CD14-positive monocyte (primary cell): ENCODE results near the gene SLC35E3. TPM values are rescaled to one million over a fixed set of nuclear protein-coding genes. Genes with fewer than 3 reads are reported as not detected.

Experiments used
- DNase-seq, 3 donors: peaks; one replicate each; pipeline ENCODE4 v3.0.0-alpha.2; 2011 to 2022
- H2AFZ ChIP-seq: 2 replicates; pipeline ENCODE4 v1.6.0; 2012; ENCODE audit warnings: mild to moderate bottlenecking, low read depth, low read length, inconsistent platforms; ENCODE audit not compliant: insufficient read depth, poor library complexity, severe bottlenecking
- H3K27ac ChIP-seq, 2 donors: 1 replicate in 1 of 2; 2 replicates in 1 of 2; pipeline ENCODE4 v1.5.1; 2012 to 2013; ENCODE audit warnings: low read length in 2 of 2, control low read depth in 1 of 2, inconsistent platforms in 1 of 2, low read depth in 1 of 2, mild to moderate bottlenecking in 1 of 2
- H3K27me3 ChIP-seq, 2 donors: one replicate each; pipeline versions ENCODE4 v1.6.0 to v1.6.1; 2011 to 2013; ENCODE audit warnings: low read length in 2 of 2; ENCODE audit not compliant: control insufficient read depth in 2 of 2, insufficient read depth in 2 of 2
- H3K36me3 ChIP-seq, 2 donors: replicated peaks in 1 of 2; 1 replicate in 1 of 2; 2 replicates in 1 of 2; pipeline versions ENCODE4 v1.5.1 to v1.6.1; 2012 to 2013; ENCODE audit warnings: low read length in 2 of 2, control low read depth in 1 of 2, inconsistent platforms in 1 of 2, mild to moderate bottlenecking in 1 of 2; ENCODE audit not compliant: insufficient read depth in 2 of 2, control insufficient read depth in 1 of 2
- H3K4me1 ChIP-seq, 2 donors: 1 replicate in 1 of 2; 2 replicates in 1 of 2; pipeline versions ENCODE4 v1.5.1 to v1.6.1; 2012 to 2013; ENCODE audit warnings: low read length in 2 of 2, control low read depth in 1 of 2, inconsistent platforms in 1 of 2, mild to moderate bottlenecking in 1 of 2, moderate library complexity in 1 of 2; ENCODE audit not compliant: insufficient read depth in 2 of 2, control insufficient read depth in 1 of 2
- H3K4me2 ChIP-seq: replicated peaks from 2 replicates; pipeline ENCODE3; 2012; ENCODE audit warnings: low read length, moderate library complexity, mild to moderate bottlenecking; ENCODE audit not compliant: poor library complexity, severe bottlenecking; ENCODE audit errors: extremely low read depth
- H3K4me3 ChIP-seq, 3 experiments: fragments of 200-600 bp in 1 of 3; sonication (generic) in 1 of 3; replicated peaks in 1 of 3; 1 replicate in 2 of 3; 2 replicates in 1 of 3; pipeline ENCODE4 v1.5.1; 2011 to 2013; ENCODE audit warnings: low read length in 3 of 3, mild to moderate bottlenecking in 3 of 3, control low read depth in 2 of 3, low read depth in 2 of 3, inconsistent platforms in 1 of 3, moderate library complexity in 1 of 3
- H3K79me2 ChIP-seq: 2 replicates; pipeline ENCODE4 v1.6.0; 2012; ENCODE audit warnings: mild to moderate bottlenecking, control low read depth, inconsistent platforms, low read length, moderate library complexity; ENCODE audit not compliant: insufficient read depth
- H3K9ac ChIP-seq: 2 replicates; pipeline ENCODE4 v1.6.0; 2017; ENCODE audit warnings: low read length, mild to moderate bottlenecking; ENCODE audit not compliant: insufficient read depth, poor library complexity, severe bottlenecking
- H3K9me3 ChIP-seq, 2 donors: replicated peaks in 1 of 2; 1 replicate in 1 of 2; 2 replicates in 1 of 2; pipeline versions ENCODE4 v1.5.1 to v1.6.1; 2012 to 2013; ENCODE audit warnings: low read length in 2 of 2, control low read depth in 1 of 2; ENCODE audit not compliant: control insufficient read depth in 1 of 2, insufficient read depth in 1 of 2
- H4K20me1 ChIP-seq: 2 replicates; pipeline ENCODE4 v1.6.0; 2012; ENCODE audit warnings: mild to moderate bottlenecking, low read length, control low read depth, moderate library complexity; ENCODE audit not compliant: insufficient read depth
- H3K27ac Mint-ChIP-seq, 7 donors: one replicate each; pipeline ENCODE4 v1.8.0; 2020; ENCODE audit warnings: mild to moderate bottlenecking in 7 of 7, mixed read lengths in 7 of 7, moderate library complexity in 6 of 7, inconsistent platforms in 2 of 7
- H3K27me3 Mint-ChIP-seq, 3 donors: one replicate each; pipeline ENCODE4 v1.8.0; 2021 to 2022; ENCODE audit warnings: low read depth in 3 of 3, mild to moderate bottlenecking in 3 of 3, mixed read lengths in 3 of 3, moderate library complexity in 3 of 3, inconsistent platforms in 1 of 3
- H3K36me3 Mint-ChIP-seq, 2 donors: one replicate each; pipeline ENCODE4 v1.8.0; 2020; ENCODE audit warnings: mixed read lengths in 2 of 2, inconsistent platforms in 1 of 2, mild to moderate bottlenecking in 1 of 2
- H3K4me1 Mint-ChIP-seq: one replicate; pipeline ENCODE4 v1.8.0; 2020; ENCODE audit warnings: mild to moderate bottlenecking, mixed read lengths
- H3K4me3 Mint-ChIP-seq, 2 donors: one replicate each; pipeline ENCODE4 v1.8.0; 2020; ENCODE audit warnings: mild to moderate bottlenecking in 2 of 2, mixed read lengths in 2 of 2, moderate library complexity in 1 of 2
- H3K9me3 Mint-ChIP-seq, 7 donors: one replicate each; pipeline ENCODE4 v1.8.0; 2020 to 2022; ENCODE audit warnings: mixed read lengths in 7 of 7, mild to moderate bottlenecking in 6 of 7, moderate library complexity in 6 of 7, inconsistent platforms in 2 of 7
- WGBS: methylation state at CpG from one replicate; pipeline ENCODE4 v1.1.5; 2013; ENCODE audit warnings: missing lambda C conversion rate; ENCODE audit not compliant: insufficient coverage; 5-methylcytosine and 5-hydroxymethylcytosine counted together
- intact Hi-C, 2 donors: fragments of 100-400 bp; cut with micrococcal nuclease; formaldehyde crosslinking; loops; one replicate each; pipeline versions ENCODE4 v1.15.0 to v1.15.1; 2023
- polyA plus RNA-seq, 3 donors: library from polyadenylated mRNA; depleted of rRNA in 1 of 3; unstranded in 2 of 3; stranded (reverse) in 1 of 3; fragments of 300-500 nt in 2 of 3; fragments of >200 nt in 1 of 3; fragmentation: Illumina TruSeq in 2 of 3; gene quantifications; 1 replicate in 2 of 3; 2 replicates in 1 of 3; pipeline ENCODE4 v1.2.3, GENCODE V29; 2012 to 2021
- TF ChIP-seq, protein P1 (sequence below): fragments of 200-600 bp; IDR thresholded peaks from one replicate; pipeline ENCODE4 v1.8.0; 2022; ENCODE audit warnings: antibody characterized with exemption, mild to moderate bottlenecking

SLC35E3 gene
- polyA plus RNA-seq, 3 donors: 4.3 to 12.4 (median 10.9) TPM

- Histone ChIP-seq H3K27ac (no peak overlapping the region), H2AFZ (peak overlapping the region; percentile 3), H3K36me3 (peaks cover 10 to 41% of the 10 kb centered on the region in 2 donors), H3K4me2 (no peak overlapping the region), H3K9me3 (no peaks in the 10 kb centered on the region), H4K20me1 (no peaks in the 10 kb centered on the region), H3K27me3 (no peaks in the 10 kb centered on the region), H3K4me3 (no peak overlapping the region), H3K79me2 (peaks cover 5% of the 10 kb centered on the region), H3K4me1 (peaks cover 16 to 29% of the 10 kb centered on the region in 2 donors), H3K9ac (no peak overlapping the region)
- H3K27ac Mint-ChIP-seq: peak overlapping the region in 3 of 7 donors; percentile 47 to 63 (median 52)
- 52% methylated on average over 2 of the region's 3 CpGs for WGBS
- H3K4me3 Mint-ChIP-seq: peak overlapping the region in 1 of 2 donors; percentile 1
- H3K9me3 Mint-ChIP-seq: no peaks in the 10 kb centered on the region
- peaks cover 0 to 2% (median 0%) of the 10 kb centered on the region in 3 donors for H3K27me3 Mint-ChIP-seq
- H3K36me3 Mint-ChIP-seq: peaks cover 30 to 35% of the 10 kb centered on the region in 2 donors
- no peak for DNase-seq
- TF ChIP-seq, protein P1, sequence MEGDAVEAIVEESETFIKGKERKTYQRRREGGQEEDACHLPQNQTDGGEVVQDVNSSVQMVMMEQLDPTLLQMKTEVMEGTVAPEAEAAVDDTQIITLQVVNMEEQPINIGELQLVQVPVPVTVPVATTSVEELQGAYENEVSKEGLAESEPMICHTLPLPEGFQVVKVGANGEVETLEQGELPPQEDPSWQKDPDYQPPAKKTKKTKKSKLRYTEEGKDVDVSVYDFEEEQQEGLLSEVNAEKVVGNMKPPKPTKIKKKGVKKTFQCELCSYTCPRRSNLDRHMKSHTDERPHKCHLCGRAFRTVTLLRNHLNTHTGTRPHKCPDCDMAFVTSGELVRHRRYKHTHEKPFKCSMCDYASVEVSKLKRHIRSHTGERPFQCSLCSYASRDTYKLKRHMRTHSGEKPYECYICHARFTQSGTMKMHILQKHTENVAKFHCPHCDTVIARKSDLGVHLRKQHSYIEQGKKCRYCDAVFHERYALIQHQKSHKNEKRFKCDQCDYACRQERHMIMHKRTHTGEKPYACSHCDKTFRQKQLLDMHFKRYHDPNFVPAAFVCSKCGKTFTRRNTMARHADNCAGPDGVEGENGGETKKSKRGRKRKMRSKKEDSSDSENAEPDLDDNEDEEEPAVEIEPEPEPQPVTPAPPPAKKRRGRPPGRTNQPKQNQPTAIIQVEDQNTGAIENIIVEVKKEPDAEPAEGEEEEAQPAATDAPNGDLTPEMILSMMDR: no peak
- intact Hi-C loops: loop anchor here in 1 of 2 donors (5.0 kb wide), 1 partner anchor 33 kb away; no protein-coding TSS in a partner anchor
- peaks cover 29% of the 10 kb centered on the region for H3K4me1 Mint-ChIP-seq
Measured at GRCh38 chr12:68749443-68749842, 3.5 kb downstream of the SLC35E3 start.

GRCh38 chr12:68749861-68750260 lies 3.9 kb downstream of the SLC35E3 start:
- Histone ChIP-seq H3K9me3 (no peaks in the 10 kb centered on the region), H3K27me3 (no peaks in the 10 kb centered on the region)
- H3K4me3 Mint-ChIP-seq: no peak overlapping the region

More at GRCh38 chr12:68749861-68750260, 3.9 kb downstream of the SLC35E3 start:
- Mint-ChIP-seq H3K36me3 (peaks cover 33 to 39% of the 10 kb centered on the region in 2 donors), H3K27ac (peak overlapping the region in 1 of 7 donors; percentile 47), H3K4me1 (peaks cover 29% of the 10 kb centered on the region), H3K9me3 (no peaks in the 10 kb centered on the region), H3K27me3 (peaks cover 0 to 2% (median 0%) of the 10 kb centered on the region in 3 donors)
- TF ChIP-seq, protein P1: no peak
- Histone ChIP-seq H3K4me3 (no peak overlapping the region), H3K79me2 (peaks cover 5% of the 10 kb centered on the region), H3K4me2 (no peak overlapping the region), H4K20me1 (no peaks in the 10 kb centered on the region), H3K27ac (no peak overlapping the region), H3K36me3 (peaks cover 12 to 45% of the 10 kb centered on the region in 2 donors), H3K4me1 (peaks cover 16 to 29% of the 10 kb centered on the region in 2 donors), H3K9ac (no peak overlapping the region), H2AFZ (peak overlapping the region; percentile 3)
- DNase-seq: no peak
- intact Hi-C loops: loop anchor here in 1 of 2 donors (5.0 kb wide), 1 partner anchor 32 kb away; no protein-coding TSS in a partner anchor
- 92% methylated on average over 4 of the region's 4 CpGs for WGBS
